RKO (cell line): ENCODE data around the gene HDHD5.
A peak's percentile ranks its signal among the peaks of the same experiment; 100 is the strongest.

ENCODE experiments used
- DNase-seq: peaks from one replicate; pipeline ENCODE4 v3.0.0-alpha.2; 2016; ENCODE audit warnings: low spot score

Gene HDHD5

DNA sequence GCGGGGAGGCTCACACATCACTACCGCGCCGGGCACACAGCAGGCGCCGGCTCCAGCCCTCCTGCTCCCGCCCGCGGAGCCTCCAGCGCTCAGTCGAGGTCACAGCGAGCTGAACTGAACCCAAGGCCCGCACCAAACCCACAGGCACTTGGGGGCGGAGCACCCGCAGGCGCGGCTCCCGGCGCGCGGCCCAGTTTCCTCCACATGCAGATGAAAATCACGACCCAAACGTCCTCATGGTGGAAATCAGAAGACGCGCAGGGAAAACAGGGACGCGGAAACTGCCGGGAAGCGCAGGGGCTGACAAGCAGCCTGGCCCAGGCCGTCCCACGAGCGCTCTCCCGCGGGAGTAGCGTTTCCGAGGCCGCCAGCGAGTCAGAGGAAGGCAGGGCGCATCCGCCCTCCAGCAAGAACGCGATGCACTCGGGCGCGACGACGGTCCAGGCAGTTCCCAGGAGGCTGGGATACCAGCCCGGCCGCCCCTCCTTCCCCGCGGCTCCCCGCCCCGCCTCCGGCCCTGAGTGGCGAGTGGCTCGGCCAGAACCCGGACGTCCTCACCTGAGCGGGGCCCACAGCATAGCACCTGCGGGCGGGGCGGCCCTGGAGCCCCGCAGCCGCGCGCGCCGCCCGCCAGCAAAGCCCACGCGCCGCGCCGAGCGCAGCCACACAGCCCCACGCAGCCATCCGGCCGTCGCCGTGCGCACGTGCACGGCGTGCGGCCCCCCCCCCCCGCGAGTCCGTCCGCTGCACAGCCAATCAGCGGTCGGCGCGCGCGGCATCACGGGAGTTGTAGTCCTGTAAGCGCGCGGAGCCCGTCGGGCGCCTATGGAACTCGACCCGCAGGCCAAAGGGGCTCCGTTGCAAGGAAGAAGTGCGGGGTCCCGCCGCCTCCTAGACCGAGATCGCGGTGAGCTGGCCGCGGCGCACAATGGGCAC, at the start of gene HDHD5:
Gene HDHD5 (minus strand): TSS at position 710 of the 936 bp plus-strand sequence. CDS start 26 bp downstream, at position 684.
- DNase-seq: peak; percentile 89

DNA sequence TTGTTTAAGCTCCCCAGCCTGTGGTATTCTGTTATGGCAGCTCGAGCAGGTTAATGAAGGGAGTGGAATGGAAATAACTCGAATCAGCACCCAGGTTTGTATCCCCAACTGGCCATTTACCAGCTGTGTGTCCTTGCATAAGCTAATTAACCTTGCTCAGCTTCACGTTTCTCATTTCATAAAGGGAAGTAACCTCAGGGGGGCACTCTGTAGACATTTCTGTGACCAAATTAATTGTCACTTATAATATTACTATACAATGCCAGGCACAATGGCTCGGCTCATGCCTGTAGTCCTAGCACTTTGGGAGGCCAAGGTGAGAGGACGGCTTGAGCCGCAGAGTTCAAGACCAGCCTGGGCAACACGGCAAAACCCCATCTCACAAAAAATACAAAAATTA, 46.4 kb upstream of the HDHD5 start:
- DNase-seq: peak; percentile 10

DNA sequence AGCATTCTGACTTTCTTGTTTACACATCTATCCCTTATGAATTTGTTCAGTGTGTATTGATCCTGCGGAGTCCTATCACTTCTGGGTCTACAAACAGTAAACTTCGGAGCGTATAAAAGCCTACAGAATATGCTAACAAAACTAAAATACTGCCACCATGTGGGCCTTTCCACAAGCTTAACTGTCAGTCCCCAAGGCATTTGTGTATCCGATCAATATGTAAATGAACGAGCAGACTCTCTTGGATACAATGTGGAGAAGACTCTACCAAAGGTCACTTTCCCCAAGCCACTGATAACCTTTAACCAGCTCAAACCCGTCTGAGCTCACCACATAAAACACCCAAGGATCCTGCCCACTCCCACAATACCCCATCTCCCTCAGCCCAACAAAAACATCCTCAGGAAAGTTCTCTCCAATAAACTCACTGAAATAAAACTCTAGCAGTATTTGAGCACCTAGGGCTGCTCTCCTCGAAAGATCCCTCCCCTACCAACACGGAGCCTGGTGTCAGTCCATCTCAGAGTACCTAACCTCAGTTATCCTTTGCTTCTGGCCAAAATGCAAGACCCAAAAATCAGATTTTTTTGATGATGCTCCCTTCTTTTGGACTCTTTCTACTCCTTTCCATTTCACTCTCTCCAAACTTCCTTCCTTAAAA, 42.3 kb upstream of the HDHD5 start:
- peak; percentile 14 for DNase-seq

DNA sequence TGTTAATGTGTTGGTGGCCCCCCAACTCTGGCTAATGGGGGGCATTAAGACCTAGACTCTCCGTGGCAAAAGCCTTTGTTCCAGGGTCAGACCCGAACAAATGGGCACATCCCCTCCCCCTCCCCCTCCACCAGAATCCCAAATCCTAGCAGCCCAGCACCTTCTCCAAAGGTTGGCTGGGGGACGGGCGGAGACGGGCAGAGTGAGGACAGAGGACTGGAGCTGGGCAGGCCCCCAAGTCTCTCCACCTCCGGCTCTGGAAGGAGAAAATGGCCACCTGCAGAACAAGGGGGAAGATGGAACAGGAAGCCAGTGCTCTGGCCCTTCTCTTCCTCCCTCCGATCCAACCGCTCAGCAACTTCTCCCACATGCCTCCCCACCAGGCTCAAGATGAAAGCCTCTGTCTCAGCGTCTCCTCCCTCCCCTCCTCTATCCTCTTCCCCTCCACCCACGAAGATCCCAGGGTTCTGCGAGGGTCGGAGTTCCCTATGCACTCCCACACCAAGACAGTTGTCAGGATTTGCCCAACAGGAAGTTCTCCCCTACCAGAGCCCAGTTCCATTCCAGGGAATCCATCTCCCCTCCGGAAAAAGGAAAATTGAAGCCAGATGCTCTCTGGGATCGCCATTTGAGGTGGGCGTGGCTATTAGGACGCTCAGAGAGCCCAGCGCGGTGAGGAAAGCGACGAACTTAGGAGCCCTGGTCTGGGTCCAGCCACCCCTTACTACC, 40.1 kb upstream of the HDHD5 start:
- no peak for DNase-seq

DNA sequence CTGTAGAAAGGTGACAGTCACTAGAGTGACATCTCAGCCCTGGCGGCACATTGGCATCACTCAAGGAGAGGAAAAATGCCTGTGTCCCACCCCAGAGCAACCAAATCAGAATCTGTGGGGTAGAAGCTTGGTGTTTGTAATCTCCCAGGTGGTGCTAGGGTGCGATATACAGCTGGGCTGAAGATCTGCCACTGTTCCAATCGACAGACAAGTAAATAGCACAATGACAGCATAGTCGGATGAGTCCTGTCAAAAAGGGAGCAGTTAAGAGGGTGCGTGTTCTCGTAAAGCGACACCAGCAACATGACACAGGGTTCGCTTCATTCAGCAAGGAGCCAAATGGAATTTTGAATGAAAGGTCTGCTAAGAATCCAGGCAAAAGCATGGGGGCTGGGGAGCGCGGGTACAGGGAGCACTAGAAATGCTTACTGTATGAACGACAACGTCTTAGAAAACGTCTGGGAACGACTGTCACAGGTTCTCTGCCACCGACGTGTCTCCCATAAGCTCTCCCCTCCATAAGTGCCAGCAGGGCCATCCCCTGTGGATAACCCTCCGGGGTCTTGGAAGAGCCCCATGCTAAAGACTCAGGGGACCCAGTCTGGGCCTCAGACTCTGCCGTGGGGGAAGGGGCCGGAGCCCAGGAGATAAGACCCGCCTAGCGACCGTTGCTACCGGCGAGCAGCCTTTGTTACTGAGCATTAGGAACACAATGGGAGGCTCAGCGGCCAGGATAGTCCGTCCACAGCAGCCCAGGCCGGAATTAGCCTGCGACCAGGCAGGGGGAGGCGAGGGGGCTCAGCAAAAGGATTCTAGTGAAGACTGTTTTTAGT, 39.3 kb upstream of the HDHD5 start:
- no peak for DNase-seq

DNA sequence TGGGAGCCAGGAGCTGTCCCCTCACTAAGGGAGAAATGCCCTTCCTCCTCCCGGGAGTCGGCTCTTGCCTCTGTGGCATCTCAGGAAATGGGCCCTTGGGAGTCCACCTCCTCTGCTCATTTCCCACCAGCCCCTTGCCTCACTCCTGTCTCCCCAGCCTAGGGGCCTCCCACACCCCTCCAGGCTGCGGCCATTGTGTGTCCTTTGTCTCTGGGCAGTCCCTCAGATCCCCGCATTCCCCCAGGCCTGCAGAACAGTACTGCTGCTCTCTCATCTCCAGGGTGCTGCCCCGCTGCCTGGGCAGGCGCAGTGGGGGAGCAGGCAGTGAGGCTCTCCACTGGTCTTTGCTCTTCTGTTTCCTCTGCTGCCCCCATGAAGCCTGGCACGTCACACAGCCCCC, 35.1 kb upstream of the HDHD5 start:
- no peak for DNase-seq

DNA sequence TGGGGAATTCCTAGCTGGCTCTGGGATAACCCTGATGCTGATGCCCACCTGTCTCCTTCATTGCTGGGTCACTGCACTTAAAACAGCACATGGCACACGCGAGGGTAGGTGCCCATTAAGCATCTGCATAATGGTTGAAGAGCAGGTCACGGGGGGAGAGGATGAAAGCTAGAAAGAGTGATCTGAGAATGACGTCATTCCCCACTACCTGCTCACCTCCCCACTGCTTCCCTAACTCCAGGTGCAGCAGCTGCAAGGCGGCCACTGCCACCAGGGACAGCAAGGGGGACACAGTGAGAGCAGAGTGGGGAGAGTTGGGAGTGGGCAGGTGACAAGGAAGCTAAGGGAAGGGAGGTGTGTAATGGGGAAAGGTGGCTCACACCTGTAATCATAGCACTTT, 33.1 kb upstream of the HDHD5 start:
- no peak for DNase-seq

DNA sequence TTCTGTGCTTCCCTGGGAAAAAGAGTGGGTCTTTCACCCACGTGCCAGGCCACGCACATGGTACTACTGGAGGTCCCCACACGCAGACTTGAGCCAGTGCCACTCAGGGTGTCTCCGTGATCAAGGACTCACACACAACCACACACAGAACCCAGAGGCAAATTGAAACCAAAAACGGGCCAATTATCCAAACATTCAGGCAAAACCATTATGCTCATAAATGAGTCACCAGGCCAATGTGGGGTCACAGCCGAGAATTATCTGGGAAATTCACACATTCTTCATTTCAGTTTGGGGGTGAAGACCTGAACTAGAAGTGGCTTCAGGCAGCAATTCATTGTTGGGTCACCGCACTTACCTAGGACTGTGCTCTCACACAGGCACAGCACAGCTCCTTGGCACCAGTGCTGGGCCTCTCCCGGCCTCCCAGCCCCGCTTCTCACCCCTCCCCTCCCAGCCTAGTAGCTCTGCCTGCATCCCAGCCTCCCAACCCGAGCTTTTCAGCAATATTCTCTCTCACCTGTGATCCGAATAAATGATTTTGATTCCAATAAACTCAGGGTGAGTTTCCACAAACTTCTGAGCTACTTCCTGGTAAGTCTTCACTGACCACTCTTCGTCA, 32.2 kb upstream of the HDHD5 start:
- DNase-seq: no peak

DNA sequence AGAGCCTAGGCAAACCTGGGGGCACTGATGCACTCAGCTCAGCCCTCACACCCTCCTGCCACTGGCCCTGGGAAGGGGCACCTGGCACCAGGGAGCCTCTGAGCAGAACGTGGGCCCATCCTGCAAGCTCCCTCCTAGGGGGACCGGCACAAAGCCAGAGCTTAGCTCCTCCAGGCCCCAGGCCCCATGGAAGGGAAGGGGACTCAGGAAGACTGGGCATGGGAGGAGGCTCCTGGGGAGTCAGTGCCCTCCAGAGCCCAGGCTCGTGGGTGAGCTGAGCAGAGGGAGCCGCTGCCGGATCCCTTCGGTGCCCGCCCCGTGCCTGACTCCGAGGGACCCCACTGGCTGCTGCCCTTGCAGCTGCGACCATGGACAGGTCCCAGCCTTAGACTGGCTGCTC, 31.6 kb upstream of the HDHD5 start:
- DNase-seq: no peak

DNA sequence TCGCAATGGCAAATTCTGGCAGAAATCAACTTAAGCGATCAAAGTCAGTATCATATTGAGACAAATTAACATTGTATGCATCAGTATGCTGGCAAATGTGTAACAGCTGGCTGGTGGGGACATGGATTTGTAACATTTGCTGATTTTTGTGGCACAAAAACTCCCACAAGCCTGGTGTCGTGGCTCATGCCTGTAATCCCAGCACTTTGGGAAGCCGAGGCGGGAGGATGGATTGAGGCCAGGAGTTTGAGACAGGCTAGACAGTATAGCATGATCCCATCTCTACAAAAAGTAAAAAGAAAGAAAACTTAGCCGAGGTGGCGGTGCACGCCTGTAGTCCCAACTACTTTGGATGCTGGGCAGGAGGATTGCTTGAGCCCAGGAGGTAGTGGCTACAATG, 17.6 kb upstream of the HDHD5 start:
- no peak for DNase-seq

DNA sequence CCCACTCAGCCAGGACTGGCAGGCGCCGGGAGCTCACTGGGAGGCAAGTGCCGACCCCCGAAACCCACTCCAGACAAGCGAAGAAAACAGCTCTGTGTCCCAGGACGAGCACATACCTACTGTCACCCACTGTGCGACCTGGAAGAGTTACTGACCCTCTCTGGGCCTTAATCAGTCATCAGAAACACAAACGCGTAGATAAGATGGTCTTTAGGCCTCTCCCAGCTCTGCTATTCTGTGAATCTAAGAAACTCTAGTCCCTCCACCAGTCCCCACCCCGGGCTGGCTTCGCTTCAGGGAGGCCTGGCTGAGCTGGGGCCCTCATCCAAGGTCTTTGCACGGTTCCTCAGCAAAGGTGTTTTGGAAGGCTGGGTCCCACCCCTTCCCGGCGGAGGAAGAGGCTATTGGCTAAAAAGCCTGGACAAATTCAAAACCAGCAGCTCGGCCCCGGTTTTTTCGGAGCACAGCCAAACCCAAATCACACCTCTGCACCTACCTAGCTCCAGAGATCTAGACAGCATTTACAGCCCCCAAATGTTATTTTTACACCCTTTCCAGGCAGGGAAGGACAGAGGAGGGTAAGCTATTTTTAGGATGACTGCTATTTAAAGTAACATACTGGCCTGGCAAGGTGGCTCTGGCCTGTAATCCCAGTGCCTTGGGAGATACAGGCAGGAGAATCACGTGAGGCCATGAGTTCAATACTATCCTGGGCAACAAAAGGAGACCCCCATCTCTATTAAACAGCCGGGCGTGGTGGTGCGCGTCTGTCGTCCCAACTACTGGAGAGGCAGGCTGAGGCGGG, 13.2 kb upstream of the HDHD5 start:
- no peak for DNase-seq

DNA sequence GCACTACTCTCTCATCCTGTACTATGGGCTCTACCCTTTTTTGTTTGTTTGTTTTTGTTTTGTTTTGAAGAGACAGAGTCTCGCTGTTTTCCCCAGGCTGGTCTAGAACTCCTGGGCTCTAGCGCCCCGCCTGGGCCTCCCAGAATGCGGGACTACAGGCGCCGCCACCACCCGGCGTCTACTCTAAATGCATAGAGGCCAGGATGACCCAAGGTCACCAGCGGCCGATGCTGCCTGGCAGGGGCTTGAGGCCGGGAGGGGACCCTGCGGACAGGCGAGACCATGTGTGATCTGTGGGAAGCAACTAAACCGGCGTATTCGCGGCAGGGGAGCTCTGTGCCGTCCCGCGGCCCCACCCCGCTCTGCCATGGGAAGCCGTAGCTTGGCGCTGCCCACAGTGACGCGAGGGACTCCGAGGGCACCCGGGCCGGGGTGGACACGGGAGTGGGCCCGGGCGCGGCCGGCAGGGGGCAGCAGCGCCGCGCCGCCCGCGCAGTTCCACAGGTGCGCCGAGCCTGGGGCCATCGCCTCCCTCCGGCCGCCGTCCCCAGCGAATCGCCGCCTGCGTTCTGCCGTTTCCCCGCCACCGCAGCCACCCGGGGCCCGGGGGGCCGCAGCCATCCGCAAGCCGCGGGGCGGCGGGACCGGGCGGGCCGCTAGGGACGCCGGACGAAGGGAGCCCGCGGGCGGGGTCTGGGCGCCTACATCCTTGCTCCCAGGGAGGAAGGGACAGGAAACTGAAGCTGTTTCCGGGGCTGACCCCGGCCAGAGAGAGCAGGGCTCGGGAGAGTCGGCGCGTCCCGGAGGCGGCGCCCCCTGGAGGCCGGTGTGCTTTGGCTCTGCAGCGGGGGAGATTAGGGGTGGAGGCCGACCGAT, 12.3 kb upstream of the HDHD5 start:
- peak; percentile 91 for DNase-seq

DNA sequence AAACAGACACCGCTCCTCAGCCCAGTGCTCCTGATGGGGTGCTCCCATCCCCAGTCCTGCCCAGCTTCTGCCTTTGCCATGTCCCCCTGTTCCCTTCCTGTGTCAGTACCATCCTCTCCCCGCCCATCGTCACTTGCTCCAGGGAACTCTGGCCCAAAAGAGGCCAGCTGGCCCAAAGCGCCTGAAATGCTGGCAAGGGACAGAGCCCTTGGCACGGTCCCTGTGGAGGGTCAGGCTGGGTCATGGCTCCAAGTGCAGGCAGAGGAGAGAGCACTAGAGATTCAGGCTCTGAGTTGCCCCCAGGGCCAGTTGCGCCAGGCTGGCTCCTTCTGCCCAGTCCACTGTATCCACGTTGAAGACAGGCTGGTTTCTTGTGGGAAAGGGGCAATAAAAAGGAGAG, 8.4 kb upstream of the HDHD5 start:
- no peak for DNase-seq

DNA sequence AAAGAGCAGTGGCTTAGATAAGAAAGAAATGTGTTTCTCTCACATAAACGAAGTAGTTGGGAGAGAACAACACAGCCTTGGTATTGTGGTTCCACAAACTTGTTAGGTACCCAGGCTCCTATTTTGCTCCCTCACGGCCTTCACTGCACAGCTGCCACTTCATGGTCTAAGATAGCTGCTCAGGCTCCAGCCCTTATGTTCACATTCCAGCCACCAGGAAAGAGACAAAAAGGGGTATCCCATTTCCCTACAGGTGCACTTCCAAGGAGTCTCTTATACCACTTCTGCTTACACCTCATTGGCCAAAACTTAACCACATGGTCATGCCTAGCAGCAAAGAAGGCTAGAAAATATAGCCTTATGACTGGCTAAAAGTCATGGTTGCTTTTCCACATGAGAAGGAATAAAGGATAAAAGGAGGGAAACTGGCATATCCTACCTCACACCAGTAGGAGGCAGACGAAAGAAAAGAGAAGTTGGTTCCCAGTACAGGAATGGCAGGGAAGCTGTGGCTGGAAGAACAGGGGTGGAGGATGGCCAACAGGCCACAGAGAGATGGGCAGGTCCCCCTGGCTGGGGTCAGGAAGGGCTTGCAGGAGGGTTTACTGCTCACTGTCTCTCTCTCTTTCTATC, 5.4 kb upstream of the HDHD5 start:
- peak; percentile 41 for DNase-seq

DNA sequence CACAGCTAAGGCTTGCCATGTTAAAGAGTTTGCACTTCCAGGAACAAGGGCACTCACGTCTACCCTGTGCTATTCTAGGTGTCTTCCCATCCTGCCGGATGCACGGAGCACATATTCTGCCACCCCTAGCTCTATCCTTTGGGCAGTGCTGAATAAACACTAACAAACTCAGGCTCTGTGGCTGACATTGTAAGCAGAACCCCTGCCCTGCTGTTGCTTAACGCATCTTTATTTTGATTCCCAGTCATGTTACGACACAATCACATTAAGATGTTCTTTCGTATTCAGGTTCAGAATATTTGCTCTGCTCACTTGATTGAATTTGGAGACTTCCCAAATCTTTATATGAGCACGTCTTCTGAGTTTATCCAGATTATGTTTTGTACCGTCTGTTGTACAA, 3.7 kb upstream of the HDHD5 start:
- no peak for DNase-seq

DNA sequence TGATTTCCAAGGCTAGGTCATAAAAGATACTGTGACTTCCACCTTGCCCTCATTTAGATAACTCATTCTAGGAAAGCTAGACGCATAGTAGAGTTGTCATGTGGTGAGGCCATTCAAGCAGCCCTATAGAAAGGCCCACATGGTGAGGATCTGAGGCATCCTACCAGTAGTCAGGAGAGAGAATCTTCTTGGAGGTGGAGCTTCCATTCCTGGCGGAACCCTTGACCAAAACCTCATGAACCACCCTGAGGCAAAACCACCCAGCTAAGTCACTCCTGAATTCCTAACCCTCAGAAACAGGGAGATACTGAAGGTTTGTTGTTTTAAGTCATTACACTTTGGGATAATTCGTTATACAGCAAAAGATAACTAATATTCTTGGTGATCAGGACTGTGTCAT, 2.9 kb upstream of the HDHD5 start:
- no peak for DNase-seq

DNA sequence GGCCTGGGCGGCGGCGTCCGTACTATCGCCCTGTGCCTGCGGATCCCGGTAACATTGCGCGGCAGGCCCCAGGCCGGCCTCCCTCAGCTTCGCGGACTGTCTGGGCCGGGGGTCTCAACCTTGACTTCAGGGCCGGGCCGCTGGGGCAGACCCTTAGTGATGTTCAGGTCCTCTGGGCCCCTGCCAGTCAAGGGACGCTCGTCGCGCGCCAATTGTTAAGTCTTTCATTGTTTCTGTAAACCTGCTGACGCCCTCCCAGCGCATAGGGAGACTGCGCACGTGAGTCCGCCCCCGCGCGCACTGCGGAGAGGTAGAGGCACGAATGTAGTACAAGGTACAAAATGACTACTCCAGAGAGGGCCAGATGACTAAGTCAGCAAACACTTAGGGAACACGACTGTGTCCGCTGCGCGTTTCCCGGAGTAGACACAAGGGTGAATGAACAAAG, 451 bp upstream of the HDHD5 start:
- DNase-seq: peak; percentile 87

DNA sequence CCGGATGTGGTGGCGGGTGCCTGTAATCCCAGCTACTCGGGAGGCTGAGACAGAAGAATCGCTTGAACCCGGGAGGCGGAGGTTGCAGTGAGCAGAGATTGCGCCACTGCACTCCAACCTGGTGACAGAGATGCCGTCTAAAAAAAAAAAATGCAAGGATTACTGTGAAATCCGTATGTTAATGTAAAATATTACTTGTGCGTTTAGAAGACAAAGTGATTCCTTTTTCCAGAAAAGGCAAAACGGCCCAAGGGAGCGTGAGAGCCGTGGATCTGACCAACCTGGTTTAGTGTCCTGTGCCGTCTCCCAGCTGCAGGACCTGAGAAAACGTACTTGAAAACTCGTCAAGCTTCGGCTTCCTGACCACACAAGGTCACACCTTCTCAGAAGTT, 905 bp downstream of the HDHD5 start:
- DNase-seq: no peak

DNA sequence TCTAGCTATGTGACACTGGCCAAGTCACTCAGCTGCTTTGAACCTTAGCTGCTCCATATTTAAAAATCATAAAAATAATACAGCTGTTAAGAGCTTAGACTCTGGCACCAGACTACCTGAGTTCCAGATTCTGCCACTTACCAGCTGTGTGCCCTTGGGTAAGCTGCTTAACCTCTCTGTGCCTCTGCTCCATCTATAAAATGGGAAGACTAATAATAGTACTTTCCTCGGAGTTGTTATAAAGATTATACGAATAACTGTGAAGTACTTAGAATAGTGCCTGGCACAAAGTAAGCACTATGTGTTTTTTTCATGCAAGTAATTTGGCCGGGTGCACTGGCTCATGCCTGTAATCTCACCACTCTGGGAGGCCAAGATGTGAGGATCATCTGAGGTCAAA, 1.4 kb downstream of the HDHD5 start:
- no peak for DNase-seq
